GM21367 (cell line): ENCODE data around the gene RYR2.
"Not testable (repeated sequence)": the region's sequence is repeated elsewhere in the genome, so short reads cannot be mapped to it uniquely, and the experiment has no call there.

ENCODE experiments used
- ATAC-seq: cut with Tn5 transposase; IDR thresholded peaks from one replicate; pipeline ENCODE4 v1.9.1; 2021; ENCODE audit not compliant: unreplicated experiment

RYR2 gene

GRCh38 chr1:237244778-237245177 lies 202.8 kb downstream of the RYR2 start:
- no peak for ATAC-seq

GRCh38 chr1:237247442-237247841 lies 205.5 kb downstream of the RYR2 start:
- ATAC-seq, result no peak

DNA sequence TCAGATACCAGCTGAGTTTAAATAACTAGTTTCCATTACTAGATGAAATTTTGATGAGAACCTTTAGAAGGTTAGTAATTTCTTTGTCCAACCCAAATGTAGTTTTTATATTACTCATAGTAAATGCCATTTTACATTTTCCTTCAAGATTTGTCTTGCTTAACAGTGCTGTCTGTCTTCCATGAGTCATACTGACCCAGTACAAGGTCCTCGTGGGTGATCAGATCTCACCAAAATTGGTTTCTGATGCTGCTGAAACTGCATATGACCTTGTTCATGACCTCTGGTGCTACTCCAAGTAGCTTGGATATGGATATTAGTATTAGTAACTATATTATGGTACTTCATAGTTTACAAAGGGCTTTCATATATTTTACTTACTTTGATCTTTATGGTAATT lies 207.1 kb downstream of the RYR2 start:
- no peak for ATAC-seq

- no peak for ATAC-seq
Observed at GRCh38 chr1:237250055-237250454, 208.1 kb downstream of the RYR2 start.

GRCh38 chr1:237255071-237255470 lies 213.1 kb downstream of the RYR2 start:
- no peak for ATAC-seq

DNA sequence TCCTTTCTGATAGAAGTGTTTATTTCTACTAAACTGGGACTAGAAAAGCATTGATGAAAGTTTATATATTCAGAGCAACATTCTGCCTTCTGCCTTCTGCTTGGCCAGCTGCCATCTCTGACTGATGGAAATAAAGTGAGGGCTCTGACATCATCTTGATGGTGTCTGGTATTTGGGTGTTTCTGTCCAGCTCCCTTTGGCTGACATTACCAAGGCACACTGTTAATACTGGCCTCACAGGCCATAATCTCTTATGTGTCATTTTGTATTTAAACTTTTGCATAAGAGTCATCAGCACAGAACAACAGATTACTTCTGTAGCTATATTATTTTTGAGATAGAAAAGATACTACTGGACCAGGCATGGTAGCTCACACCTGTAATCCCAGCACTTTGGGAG lies 216.9 kb downstream of the RYR2 start:
- no peak for ATAC-seq

DNA sequence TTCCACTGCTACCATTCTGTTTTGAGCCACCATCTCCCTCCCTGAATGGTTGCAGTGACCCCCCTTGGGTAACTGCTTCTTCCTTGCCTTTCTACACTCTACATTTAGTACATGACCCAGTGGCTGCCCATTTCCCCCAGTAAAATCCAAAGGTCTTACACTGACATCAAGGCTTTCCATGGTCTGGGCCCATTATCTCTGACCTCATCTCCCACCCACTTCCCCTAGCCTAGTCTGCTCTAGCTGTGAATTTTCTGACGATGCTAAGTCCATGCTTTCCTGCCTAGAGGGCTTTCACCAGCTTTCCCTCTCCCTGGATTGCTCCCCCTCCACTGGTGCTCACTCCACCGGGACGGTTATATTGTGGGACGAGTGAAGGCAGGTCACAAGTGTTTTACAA lies 219.2 kb downstream of the RYR2 start:
- no peak for ATAC-seq

- ATAC-seq, result no peak
Observed at GRCh38 chr1:237267743-237268142, 225.8 kb downstream of the RYR2 start.

GRCh38 chr1:237269938-237270337 lies 228.0 kb downstream of the RYR2 start:
- no peak for ATAC-seq

- no peak for ATAC-seq
Observed at GRCh38 chr1:237270353-237270752, 228.4 kb downstream of the RYR2 start.

- not testable (repeated sequence) for ATAC-seq
Observed at GRCh38 chr1:237277994-237278393, 236.0 kb downstream of the RYR2 start.

DNA sequence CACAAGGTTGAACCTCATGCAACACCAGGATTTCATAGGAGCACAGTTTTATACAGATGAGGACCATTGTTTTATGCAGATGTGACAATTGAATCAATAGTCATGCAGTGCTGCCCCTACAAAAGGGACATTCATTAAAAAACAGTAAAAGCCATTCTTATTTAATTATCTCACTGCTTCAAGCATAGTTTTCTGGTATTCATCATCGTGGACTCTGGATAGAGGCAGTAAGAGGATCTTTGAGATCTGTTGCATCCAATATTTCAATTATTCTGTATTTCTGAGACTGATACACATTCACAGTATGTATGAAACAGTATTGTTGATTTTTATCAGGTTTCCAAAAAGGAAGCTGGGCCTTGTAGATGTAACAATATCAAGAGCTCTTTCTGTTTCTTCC lies 237.6 kb downstream of the RYR2 start:
- ATAC-seq, result no peak

- no peak for ATAC-seq
Observed at GRCh38 chr1:237281481-237281880, 239.5 kb downstream of the RYR2 start.

GRCh38 chr1:237282208-237282783 lies 240.3 kb downstream of the RYR2 start:
- no peak for ATAC-seq

GRCh38 chr1:237287876-237288521 lies 246.0 kb downstream of the RYR2 start:
- no peak for ATAC-seq

GRCh38 chr1:237293804-237294203 lies 251.8 kb downstream of the RYR2 start:
- ATAC-seq, result no peak

DNA sequence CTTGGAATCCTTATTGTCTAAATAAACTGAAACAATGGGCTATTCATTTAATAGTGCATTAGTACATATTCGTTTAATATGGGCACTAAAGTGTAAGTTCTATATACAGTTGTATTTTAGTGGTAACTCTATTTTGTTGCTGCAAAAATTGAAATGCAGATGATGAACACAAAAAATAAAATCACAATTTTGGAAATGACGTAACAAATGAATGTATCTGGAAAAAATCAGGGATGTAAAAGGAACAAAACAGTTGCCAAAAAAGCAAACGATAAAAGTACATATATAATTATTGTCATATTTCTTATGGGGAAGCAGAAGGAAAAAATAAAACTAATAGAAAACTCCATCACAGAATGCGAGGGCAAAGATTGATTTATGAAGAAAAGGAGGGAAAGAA lies 254.9 kb downstream of the RYR2 start:
- no peak for ATAC-seq

DNA sequence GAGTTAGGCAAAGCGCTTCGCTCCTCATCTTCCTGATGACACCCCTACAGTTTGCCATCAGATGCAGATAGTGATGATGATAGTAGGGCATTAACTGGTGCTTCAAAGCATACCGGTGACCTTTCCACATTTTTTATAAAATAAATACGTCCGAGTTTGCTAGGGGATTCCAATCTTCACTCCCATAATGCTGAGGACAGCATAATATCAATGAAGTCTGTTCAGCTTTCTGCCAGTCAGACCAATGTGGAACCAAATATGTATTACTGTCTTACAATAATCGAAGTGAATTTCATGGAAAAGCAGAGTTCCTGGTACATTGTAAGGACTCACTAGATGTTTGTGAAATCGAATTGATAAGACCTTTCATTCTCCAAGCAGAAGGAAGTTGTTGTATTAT lies 258.7 kb downstream of the RYR2 start:
- no peak for ATAC-seq

DNA sequence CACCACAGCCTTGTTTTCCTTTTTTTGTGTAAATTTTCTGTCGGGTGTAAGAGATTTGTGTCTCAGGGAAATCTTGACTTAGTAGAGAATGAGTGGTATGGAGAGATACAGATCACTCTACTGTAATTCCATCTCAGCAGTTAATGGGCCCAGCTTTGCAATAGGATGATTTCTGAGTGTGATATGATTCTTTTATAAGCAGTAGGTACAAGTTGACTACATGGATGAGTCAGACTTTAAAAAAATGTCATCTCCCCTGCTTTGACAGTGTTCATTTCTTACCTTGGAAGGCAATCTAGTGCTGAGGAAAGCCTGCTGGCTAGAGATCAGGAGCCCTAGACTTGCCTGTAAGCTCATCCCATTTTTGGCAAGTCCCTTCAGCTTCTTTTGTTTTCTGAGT lies 261.9 kb downstream of the RYR2 start:
- no peak for ATAC-seq

- no peak for ATAC-seq
Observed at GRCh38 chr1:237306726-237307125, 264.7 kb downstream of the RYR2 start.

DNA sequence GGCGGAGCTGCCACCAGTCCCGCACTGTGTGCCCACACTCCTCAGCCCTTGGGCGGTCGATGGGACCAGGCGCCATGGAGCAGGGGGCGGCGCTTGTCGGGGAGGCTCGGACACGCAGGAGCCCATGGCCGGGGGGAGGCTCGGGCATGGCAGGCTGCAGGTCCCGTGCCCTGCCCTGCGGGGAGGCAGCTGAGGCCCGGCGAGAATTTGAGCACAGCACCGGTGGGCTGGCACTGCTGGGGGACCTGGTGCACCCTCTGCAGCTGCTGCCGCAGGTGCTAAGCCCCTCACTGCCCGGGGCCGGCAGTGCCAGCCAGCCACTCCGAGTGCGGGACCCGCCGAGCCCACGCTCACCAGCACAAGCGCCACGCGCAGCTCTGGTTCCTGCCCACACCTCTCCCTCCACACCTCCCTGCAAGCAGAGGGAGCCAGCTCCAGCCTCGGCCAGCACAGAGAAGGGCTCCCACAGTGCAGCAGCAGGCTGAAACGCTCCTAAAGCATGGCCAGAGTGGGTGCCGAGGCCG lies 267.7 kb downstream of the RYR2 start:
- no peak for ATAC-seq

DNA sequence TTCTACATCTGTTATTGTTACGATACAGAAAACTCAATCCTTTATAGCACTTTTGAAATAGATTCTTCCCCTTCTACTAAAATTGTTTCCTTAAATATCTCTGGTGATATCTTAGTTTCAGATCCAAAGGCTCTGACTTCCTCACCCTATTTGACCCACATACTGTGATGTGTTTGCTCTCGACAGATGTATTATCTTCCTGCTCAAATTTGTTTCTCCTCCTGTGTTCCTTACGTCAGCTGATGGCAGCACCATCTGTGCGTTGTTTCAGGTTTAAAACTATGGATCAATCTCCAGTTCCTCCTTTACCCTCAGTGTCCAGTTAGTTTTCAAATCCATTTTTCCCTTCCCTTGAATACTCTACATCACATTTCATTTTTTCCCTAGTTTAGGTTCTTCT lies 274.4 kb downstream of the RYR2 start:
- no peak for ATAC-seq

- no peak for ATAC-seq
Observed at GRCh38 chr1:237318748-237319147, 276.8 kb downstream of the RYR2 start.
